Calu3 (cell line): ENCODE data around the gene CNDP2. TPM values are rescaled to one million over a fixed set of nuclear protein-coding genes. Genes with fewer than 3 reads are reported as not detected.
A peak's percentile ranks its signal among the peaks of the same experiment; 100 is the strongest.

ENCODE experiments used
- BruUV-seq: library from RNA; stranded (reverse); fragments of 400-500 nt; replicated peaks from 2 replicates; lab custom pipeline; 2021; lab: Mats Ljungman, UMichigan
- CTCF ChIA-PET: fragments of 300-600 bp; sonication (Branson Sonifier 250); formaldehyde crosslinking; loops from one replicate; lab custom pipeline; 2022; ENCODE audit warnings: antibody characterized with exemption; lab: Charles Lee
- DNase-seq: peaks from one replicate; pipeline ENCODE4 v3.0.0; 2022
- H3K27ac Mint-ChIP-seq: one replicate; pipeline ENCODE4 v1.8.0; 2022; ENCODE audit warnings: mixed read lengths; ENCODE audit not compliant: unreplicated experiment
- H3K27me3 Mint-ChIP-seq: one replicate; pipeline ENCODE4 v1.8.0; 2022; ENCODE audit warnings: mixed read lengths; ENCODE audit not compliant: unreplicated experiment
- H3K36me3 Mint-ChIP-seq: one replicate; pipeline ENCODE4 v1.8.0; 2022; ENCODE audit warnings: mild to moderate bottlenecking, moderate library complexity, mixed read lengths; ENCODE audit not compliant: insufficient read depth, unreplicated experiment
- H3K4me1 Mint-ChIP-seq: one replicate; pipeline ENCODE4 v1.8.0; 2022; ENCODE audit warnings: mild to moderate bottlenecking, low read depth, mixed read lengths; ENCODE audit not compliant: unreplicated experiment
- H3K4me3 Mint-ChIP-seq: one replicate; pipeline ENCODE4 v1.8.0; 2022; ENCODE audit warnings: mild to moderate bottlenecking, low read depth, moderate library complexity, mixed read lengths; ENCODE audit not compliant: unreplicated experiment
- H3K9me3 Mint-ChIP-seq: one replicate; pipeline ENCODE4 v1.8.0; 2022; ENCODE audit warnings: low read depth, mixed read lengths; ENCODE audit not compliant: unreplicated experiment
- CTCF ChIP-seq: fragments of 200-600 bp; IDR thresholded peaks from one replicate; pipeline ENCODE4 v1.8.0; 2022; ENCODE audit warnings: antibody characterized with exemption; ENCODE audit not compliant: unreplicated experiment
- intact Hi-C: fragments of 100-400 bp; cut with micrococcal nuclease; formaldehyde crosslinking; loops from one replicate; pipeline ENCODE4 v1.10.0; 2022; ENCODE audit not compliant: unreplicated experiment
- total RNA-seq: library from RNA; stranded (reverse); gene quantifications from 2 replicates; pipeline ENCODE4 v1.2.3, GENCODE V29; 2022

CNDP2 gene
- total RNA-seq, 1 experiment from 2014 or later: 279 TPM

- Mint-ChIP-seq H3K9me3 (no peaks in the 10 kb centered on the region), H3K4me1 (no peaks in the 10 kb centered on the region), H3K36me3 (no peaks in the 10 kb centered on the region), H3K27me3 (peaks cover 24% of the 10 kb centered on the region), H3K27ac (no peak overlapping the region), H3K4me3 (no peak overlapping the region)
- no peak for TF ChIP-seq CTCF
- CTCF ChIA-PET: no interaction called here
- DNase-seq: no peak
- intact Hi-C loops: loop anchor here (5.0 kb wide), 1 partner anchor 292 kb away; no protein-coding TSS in a partner anchor
- BruUV-seq: no TSS peak
These were observed 6.5 kb upstream of the CNDP2 start for GRCh38 chr18:74489676-74490075.

- BruUV-seq: no TSS peak
- no peak for TF ChIP-seq CTCF
- peaks cover 19% of the 10 kb centered on the region for H3K27me3 Mint-ChIP-seq
These were observed 3.9 kb upstream of the CNDP2 start for GRCh38 chr18:74492259-74492658.

GRCh38 chr18:74493689-74494088 lies 2.5 kb upstream of the CNDP2 start:
- no peak overlapping the region for H3K27ac Mint-ChIP-seq
- CTCF ChIA-PET: interaction anchor here (0.6 to 2.0 kb wide), 14 partner anchors 12 to 238 kb away, joined by 3 to 59 read pairs (median 4); no protein-coding TSS in a partner anchor
- no peaks in the 10 kb centered on the region for H3K9me3 Mint-ChIP-seq
- BruUV-seq: no TSS peak
- H3K36me3 Mint-ChIP-seq: peaks cover 27% of the 10 kb centered on the region
- H3K4me1 Mint-ChIP-seq: peaks cover 17% of the 10 kb centered on the region
- TF ChIP-seq CTCF: peak; percentile 63
- H3K27me3 Mint-ChIP-seq: peaks cover 11% of the 10 kb centered on the region
- no peak overlapping the region for H3K4me3 Mint-ChIP-seq
- peak; percentile 61 for DNase-seq
- intact Hi-C loops: loop anchor here (1.0 to 5.0 kb wide), 2 partner anchors 140 to 296 kb away; no protein-coding TSS in a partner anchor

More at GRCh38 chr18:74492259-74492658, 3.9 kb upstream of the CNDP2 start:
- H3K4me1 Mint-ChIP-seq: peaks cover 6% of the 10 kb centered on the region
- no peak overlapping the region for H3K4me3 Mint-ChIP-seq
- intact Hi-C loops: loop anchor here (5.0 kb wide), 1 partner anchor 295 kb away; no protein-coding TSS in a partner anchor
- CTCF ChIA-PET: interaction anchor here (2.0 kb wide), 1 partner anchor 137 kb away, joined by 26 read pairs; no protein-coding TSS in a partner anchor
- no peak overlapping the region for H3K27ac Mint-ChIP-seq
- no peaks in the 10 kb centered on the region for H3K9me3 Mint-ChIP-seq
- peaks cover 20% of the 10 kb centered on the region for H3K36me3 Mint-ChIP-seq
- no peak for DNase-seq

DNA sequence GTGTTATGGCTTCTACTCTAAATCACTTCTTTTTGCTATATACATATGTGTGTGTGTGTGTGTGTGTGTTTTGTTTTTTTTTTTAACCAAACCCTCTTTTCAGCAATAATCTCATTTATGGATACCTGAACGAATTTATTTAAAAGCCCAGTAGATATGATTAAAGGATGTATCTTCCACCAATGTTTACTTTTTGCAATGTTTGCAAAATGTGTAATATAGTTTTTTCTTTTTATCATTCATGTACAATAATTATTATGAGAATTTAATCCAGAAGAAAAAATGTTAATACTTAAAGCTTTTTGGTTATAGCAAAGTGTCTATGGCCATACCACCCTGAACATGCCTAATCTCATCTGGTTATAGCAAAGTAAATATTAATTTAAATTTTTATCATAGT lies 1.6 kb upstream of the CNDP2 start:
- no peak for DNase-seq
- CTCF ChIA-PET: no interaction called here
- Mint-ChIP-seq H3K27ac (no peak overlapping the region), H3K27me3 (peaks cover 3% of the 10 kb centered on the region), H3K4me3 (no peak overlapping the region), H3K4me1 (peaks cover 25% of the 10 kb centered on the region), H3K9me3 (no peaks in the 10 kb centered on the region), H3K36me3 (peaks cover 33% of the 10 kb centered on the region)
- BruUV-seq: no TSS peak
- intact Hi-C loops: loop anchor here (5.0 kb wide), 1 partner anchor 297 kb away; no protein-coding TSS in a partner anchor
- no peak for TF ChIP-seq CTCF
